Endothelial cell of umbilical vein (primary cell): ENCODE results near the gene NCS1. TPM values are rescaled to one million over a fixed set of nuclear protein-coding genes. Genes with fewer than 3 reads are reported as not detected.

Experiments
- BruUV-seq: library from RNA; stranded (reverse); fragments of 400-500 nt; replicated peaks from 2 replicates; lab custom pipeline; 2021; lab: Mats Ljungman, UMichigan
- CTCF ChIA-PET: fragments of 300-600, 350-600 bp; sonication (Branson Sonifier 250); formaldehyde crosslinking; loops from one replicate; lab custom pipeline; 2021; ENCODE audit warnings: antibody characterized with exemption, inconsistent platforms; lab: Charles Lee
- POLR2A ChIA-PET: fragments of 300-600, 350-600 bp; sonication (Branson Sonifier 250); formaldehyde crosslinking; loops from one replicate; lab custom pipeline; 2021; ENCODE audit warnings: antibody characterized with exemption, inconsistent platforms; lab: Charles Lee
- DNase-seq: peaks from one replicate; pipeline ENCODE4 v3.0.0-alpha.2; 2011; ENCODE audit warnings: low read depth, low spot score
- FAIRE-seq: peaks from 2 replicates; lab custom pipeline; 2011; peaks lifted over from hg19 to GRCh38; lab: Jason Lieb, UNC
- H2AFZ ChIP-seq: 2 replicates; pipeline ENCODE4 v1.6.0; 2012; ENCODE audit warnings: low read depth, low read length, control low read depth, inconsistent platforms
- H3K27ac ChIP-seq: 2 replicates; pipeline ENCODE4 v1.5.1; 2011; ENCODE audit warnings: low read depth, mild to moderate bottlenecking, control low read depth, low read length, moderate library complexity; ENCODE audit not compliant: insufficient read depth
- H3K27me3 ChIP-seq, 2 experiments: 2 replicates each; pipeline versions ENCODE4 v1.6.0 to v1.6.1; 2011; ENCODE audit warnings: low read length in 2 of 2, mixed read lengths in 1 of 2; ENCODE audit not compliant: control insufficient read depth in 2 of 2, insufficient read depth in 2 of 2
- H3K36me3 ChIP-seq, 2 experiments: 2 replicates in 1 of 2; 3 replicates in 1 of 2; pipeline ENCODE4 v1.5.1; 2011; ENCODE audit warnings: low read length in 2 of 2, mild to moderate bottlenecking in 1 of 2, moderate library complexity in 1 of 2; ENCODE audit not compliant: control insufficient read depth in 2 of 2, insufficient read depth in 2 of 2; ENCODE audit errors: extremely low read depth in 1 of 2
- H3K4me1 ChIP-seq: 3 replicates; pipeline ENCODE4 v1.5.1; 2011; ENCODE audit warnings: mild to moderate bottlenecking, low read length; ENCODE audit not compliant: control insufficient read depth, insufficient read depth; ENCODE audit errors: extremely low read depth
- H3K4me2 ChIP-seq: 2 replicates; pipeline ENCODE4 v1.6.1; 2011; ENCODE audit warnings: low read length, control low read depth, mixed read lengths; ENCODE audit not compliant: insufficient read depth
- H3K4me3 ChIP-seq, 3 experiments: fragments of 200-600 bp in 1 of 3; sonication (generic), shearing (Covaris generic) in 1 of 3; replicated peaks in 1 of 3; 2 replicates each; pipeline ENCODE4 v1.5.1; 2011 to 2016; ENCODE audit warnings: control low read depth in 3 of 3, low read length in 3 of 3, mild to moderate bottlenecking in 2 of 3, inconsistent platforms in 1 of 3, low read depth in 1 of 3, moderate library complexity in 1 of 3; ENCODE audit not compliant: insufficient read depth in 1 of 3
- H3K79me2 ChIP-seq: 2 replicates; pipeline ENCODE4 v1.6.0; 2012; ENCODE audit warnings: low read length, inconsistent platforms; ENCODE audit not compliant: control insufficient read depth, insufficient read depth
- H3K9ac ChIP-seq: replicated peaks from 2 replicates; pipeline ENCODE3; 2011; ENCODE audit warnings: low read length, control low read depth; ENCODE audit not compliant: insufficient read depth; ENCODE audit errors: extremely low read depth
- H3K9me1 ChIP-seq: replicated peaks from 3 replicates; pipeline ENCODE4 v1.6.0; 2011; ENCODE audit warnings: mild to moderate bottlenecking, low read length; ENCODE audit not compliant: control insufficient read depth, insufficient read depth; ENCODE audit errors: extremely low read depth
- H3K9me3 ChIP-seq: replicated peaks from 2 replicates; pipeline ENCODE4 v1.5.1; 2012; ENCODE audit warnings: low read length, inconsistent platforms; ENCODE audit not compliant: control insufficient read depth, insufficient read depth
- H4K20me1 ChIP-seq: replicated peaks from 2 replicates; pipeline ENCODE3; 2011; ENCODE audit warnings: mild to moderate bottlenecking, low read length; ENCODE audit not compliant: control insufficient read depth, insufficient read depth; ENCODE audit errors: extremely low read depth
- CTCF ChIP-seq, 2 donors: IDR thresholded peaks; 1 replicate in 1 of 2; 2 replicates in 1 of 2; pipeline ENCODE4 v1.5.1; 2011; ENCODE audit warnings: low read length in 2 of 2, mild to moderate bottlenecking in 2 of 2, moderate library complexity in 2 of 2, control low read depth in 1 of 2, inconsistent platforms in 1 of 2, low read depth in 1 of 2; ENCODE audit not compliant: insufficient read depth in 1 of 2; ENCODE audit errors: extremely low read depth in 1 of 2
- EZH2 ChIP-seq: IDR thresholded peaks from 2 replicates; pipeline ENCODE4 v1.6.1; 2012; ENCODE audit warnings: borderline replicate concordance, low read depth, mild to moderate bottlenecking, moderate library complexity, low read length, inconsistent platforms; ENCODE audit not compliant: severe bottlenecking
- GATA2 ChIP-seq: IDR thresholded peaks from 2 replicates; pipeline ENCODE4 v1.7.0; 2011; ENCODE audit warnings: low read depth, mild to moderate bottlenecking, moderate library complexity, mixed read lengths, low read length; ENCODE audit not compliant: insufficient read length, insufficient read depth
- JUN ChIP-seq: IDR thresholded peaks from 2 replicates; pipeline ENCODE4 v1.6.1; 2011; ENCODE audit warnings: borderline replicate concordance, low read depth; ENCODE audit not compliant: insufficient read length, insufficient read depth
- MAX ChIP-seq: IDR thresholded peaks from 2 replicates; pipeline ENCODE4 v1.6.1; 2011; ENCODE audit not compliant: insufficient read depth, insufficient read length
- POLR2A ChIP-seq: IDR thresholded peaks from 2 replicates; pipeline ENCODE4 v1.6.1; 2012; ENCODE audit warnings: low read depth, mild to moderate bottlenecking, control low read depth, low read length
- POLR2AphosphoS5 ChIP-seq: IDR thresholded peaks from 2 replicates; pipeline ENCODE4 v1.6.1; 2012; ENCODE audit warnings: low read depth, mild to moderate bottlenecking, control low read depth, low read length, moderate library complexity; ENCODE audit not compliant: insufficient read depth
- dilution Hi-C: fragments of 300-500 bp; cut with MboI; formaldehyde crosslinking; loops from one replicate; pipeline ENCODE4 v1.15.0; 2019; ENCODE audit warnings: low sequenced_read_pairs; ENCODE audit not compliant: extremely low pct_ligation_motif_present
- intact Hi-C: fragments of 100-400 bp; cut with micrococcal nuclease; formaldehyde crosslinking; loops from one replicate; pipeline ENCODE4 v1.10.0; 2022
- polyA plus RNA-seq, 4 experiments: library from polyadenylated mRNA; depleted of rRNA in 3 of 4; stranded (reverse) in 3 of 4; unstranded in 1 of 4; fragments of >200 nt; gene quantifications; 2 replicates each; pipeline versions ENCODE4 v1.2.1 to v1.2.3, GENCODE V29; 2011 to 2012; ENCODE audit warnings: missing spikeins in 1 of 4
- total RNA-seq: library from RNA; stranded (reverse); gene quantifications from 2 replicates; pipeline ENCODE4 v1.2.3, GENCODE V29; 2021

NCS1 gene
- total and polyA plus RNA-seq, 2 donors (not counting 3 experiments of a cell fraction or from before 2014, with no cell fraction given), result 53.6 to 77.4 TPM

GRCh38 chr9:130284249-130284625 is 112.0 kb downstream of the NCS1 start:
- no peak overlapping the region for H3K27ac ChIP-seq
- DNase-seq (no peak), FAIRE-seq (no peak)
- BruUV-seq, result no TSS peak
- H3K9me1 ChIP-seq, result no peaks in the 10 kb centered on the region
- CTCF ChIA-PET, result interaction anchor here (1.7 kb wide), 1 partner anchor 48 kb away, joined by 6 read pairs; no protein-coding TSS in a partner anchor
- no peak overlapping the region for H3K4me2 ChIP-seq
- no peaks in the 10 kb centered on the region for H3K9me3 ChIP-seq
- H3K27me3 ChIP-seq, result peaks cover 0 to 3% of the 10 kb centered on the region in 2 experiments
- dilution Hi-C loops (no loop called here), intact Hi-C loops (no loop called here)
- H3K4me1 ChIP-seq, result no peaks in the 10 kb centered on the region
- no peaks in the 10 kb centered on the region for H3K36me3 ChIP-seq
- H2AFZ ChIP-seq, result no peak overlapping the region
- H3K79me2 ChIP-seq, result no peaks in the 10 kb centered on the region
- TF ChIP-seq MAX, result no peak
- TF ChIP-seq POLR2A, result no peak
- TF ChIP-seq EZH2, result no peak
- no peak for TF ChIP-seq GATA2
- TF ChIP-seq CTCF (IDR thresholded peaks at IDR 0.05; ENCODE audit: extremely low read depth in 1 of 2, insufficient read depth in 1 of 2, low read depth in 1 of 2, low read length in 2 of 2), result no peak
- TF ChIP-seq POLR2AphosphoS5, result no peak
- TF ChIP-seq JUN, result no peak
- POLR2A ChIA-PET, result no interaction called here
- no peak overlapping the region for H3K9ac ChIP-seq
- no peak overlapping the region for H3K4me3 ChIP-seq
- no peaks in the 10 kb centered on the region for H4K20me1 ChIP-seq
